ENCODE measurements around the gene LAG3. TPM values are rescaled to one million over a fixed set of nuclear protein-coding genes. Genes with fewer than 3 reads are reported as not detected.

LAG3 gene
- total RNA-seq, 1 experiment from 2014 or later, result not detected

GRCh38 chr12:6772726-6773589 lies 638 bp downstream of the LAG3 start:
- no peak for DNase-seq (ENCODE audit: low read depth)

- no peak for DNase-seq (ENCODE audit: low read depth)
These were observed 1.5 kb downstream of the LAG3 start for GRCh38 chr12:6773590-6774351.

GRCh38 chr12:6774499-6775062 lies 2.3 kb downstream of the LAG3 start:
- DNase-seq (ENCODE audit: low read depth), result no peak

- DNase-seq (ENCODE audit: low read depth), result no peak
These were observed 3.2 kb downstream of the LAG3 start for GRCh38 chr12:6775185-6776174.

GRCh38 chr12:6777386-6777785 lies 5.1 kb downstream of the LAG3 start:
- no peak for DNase-seq (ENCODE audit: low read depth)

- DNase-seq (ENCODE audit: low read depth), result peak; percentile 41
These were observed 5.9 kb downstream of the LAG3 start for GRCh38 chr12:6778217-6778573.

- DNase-seq (ENCODE audit: low read depth), result peak; percentile 94
These were observed 6.5 kb downstream of the LAG3 start for GRCh38 chr12:6778574-6779550.

GRCh38 chr12:6779708-6780432 lies 7.5 kb downstream of the LAG3 start:
- DNase-seq (ENCODE audit: low read depth), result no peak

- no peak for DNase-seq (ENCODE audit: low read depth)
These were observed 8.3 kb downstream of the LAG3 start for GRCh38 chr12:6780573-6780972.

- DNase-seq (ENCODE audit: low read depth), result no peak
These were observed 9.8 kb downstream of the LAG3 start for GRCh38 chr12:6782119-6782518.

GRCh38 chr12:6782850-6783566 lies 10.7 kb downstream of the LAG3 start:
- no peak for DNase-seq (ENCODE audit: low read depth)

GRCh38 chr12:6783828-6784227 lies 11.5 kb downstream of the LAG3 start:
- DNase-seq (ENCODE audit: low read depth), result no peak

GRCh38 chr12:6784296-6784695 lies 12.0 kb downstream of the LAG3 start:
- no peak for DNase-seq (ENCODE audit: low read depth)

- DNase-seq (ENCODE audit: low read depth), result no peak
These were observed 12.4 kb downstream of the LAG3 start for GRCh38 chr12:6784761-6785160.

GRCh38 chr12:6786416-6787094 lies 14.2 kb downstream of the LAG3 start:
- DNase-seq (ENCODE audit: low read depth), result no peak

- DNase-seq (ENCODE audit: low read depth), result no peak
These were observed 15.0 kb downstream of the LAG3 start for GRCh38 chr12:6787309-6787708.

- no peak for DNase-seq (ENCODE audit: low read depth)
These were observed 16.9 kb downstream of the LAG3 start, which contains the start of gene CD4 for GRCh38 chr12:6788972-6789924. Gene CD4 (plus strand): TSS chr12:6789528. CDS start chr12:6800139, 10,611 bp downstream.
